Cardiac muscle cell (in vitro differentiated cells and primary cell): ENCODE results near the gene PKP4. TPM values are rescaled to one million over a fixed set of nuclear protein-coding genes. Genes with fewer than 3 reads are reported as not detected.
A peak's percentile ranks its signal among the peaks of the same experiment; 100 is the strongest.

Source experiments
- DNase-seq, 2 donors: peaks; one replicate each; pipeline versions ENCODE4 v3.0.0 to v3.0.0-alpha.2; 2010 to 2017; ENCODE audit warnings: low read depth in 1 of 2, low spot score in 1 of 2
- H3K27ac ChIP-seq: fragments of 200-600 bp; sonication (generic); 2 replicates; pipeline ENCODE4 v1.5.1; 2016
- H3K27me3 ChIP-seq: fragments of 200-600 bp; sonication (generic); 2 replicates; pipeline ENCODE4 v1.6.0; 2016; ENCODE audit warnings: control low read depth
- H3K36me3 ChIP-seq: fragments of 200-600 bp; sonication (generic); 2 replicates; pipeline ENCODE4 v1.5.1; 2016; ENCODE audit warnings: control low read depth
- H3K4me1 ChIP-seq: fragments of 200-600 bp; sonication (generic); 2 replicates; pipeline ENCODE4 v1.8.1; 2017; ENCODE audit warnings: low read depth, mild to moderate bottlenecking, mixed run types
- H3K4me3 ChIP-seq: fragments of 200-600 bp; sonication (generic); 2 replicates; pipeline ENCODE4 v1.5.1; 2016; ENCODE audit warnings: mild to moderate bottlenecking
- H3K9me3 ChIP-seq: fragments of 200-600 bp; sonication (generic); 2 replicates; pipeline ENCODE4 v1.5.1; 2017; ENCODE audit warnings: low read depth, mild to moderate bottlenecking, control low read depth
- polyA plus RNA-seq: library from polyadenylated mRNA; unstranded; fragments of >200 nt; fragmentation: Nextera tagmentation; extraction: Ambion mirVana; gene quantifications from 2 replicates; pipeline ENCODE4 v1.2.1, GENCODE V29; 2016
- total RNA-seq: library from RNA; depleted of rRNA; stranded (reverse); fragments of >200 nt; gene quantifications from 2 replicates; pipeline ENCODE4 v1.2.3, GENCODE V29; 2016
- TF ChIP-seq, protein P1 (sequence below): IDR thresholded peaks from 2 replicates; pipeline ENCODE4 v1.5.1; 2012; ENCODE audit warnings: low read depth, mild to moderate bottlenecking, low read length

Gene PKP4
- total and polyA plus RNA-seq, 2 experiments from 2014 or later = 7.2 to 73.1 TPM

DNA sequence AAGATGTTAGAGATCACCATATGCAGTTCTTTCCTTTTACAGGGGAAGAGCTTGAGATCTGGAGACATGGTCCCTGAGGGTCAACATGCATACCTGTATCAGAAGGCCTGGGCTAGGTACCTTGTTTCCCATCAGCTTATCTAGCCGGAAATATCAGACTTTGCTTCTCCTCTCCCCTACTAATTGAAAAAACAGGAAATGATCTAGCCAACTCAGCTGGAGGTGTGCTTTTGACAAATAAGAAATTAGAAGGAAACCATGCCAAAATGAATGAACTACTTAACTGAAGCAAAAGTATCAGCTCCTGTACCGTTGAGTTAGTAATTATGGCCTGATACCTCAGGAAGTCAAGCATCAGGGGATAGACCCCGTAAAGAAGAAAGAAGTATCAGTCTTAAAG is 20.4 kb downstream of the PKP4 start:
- Histone ChIP-seq H3K27ac (no peak overlapping the region), H3K4me1 (peaks cover 3% of the 10 kb centered on the region)
- no peak for DNase-seq

DNA sequence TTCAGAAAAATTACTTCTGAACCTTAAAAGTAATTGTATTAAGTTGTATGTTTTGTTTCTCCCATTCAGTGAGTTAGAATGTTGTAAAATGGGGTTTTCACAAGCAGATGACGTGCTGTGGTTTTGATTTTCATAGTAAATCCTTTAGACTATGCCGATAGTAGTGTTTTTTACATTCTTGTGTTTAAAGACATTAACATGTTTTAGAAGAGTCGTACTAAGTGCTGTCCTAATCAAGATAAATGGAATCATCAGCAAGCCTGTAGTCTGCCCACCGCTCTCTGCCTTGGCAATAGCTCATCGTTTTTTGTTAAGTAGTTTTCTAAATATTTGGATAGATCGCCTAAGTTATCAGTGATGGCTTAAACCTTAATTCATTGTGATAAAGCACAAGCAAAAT is 21.5 kb downstream of the PKP4 start:
- H3K4me1 ChIP-seq = peaks cover 3% of the 10 kb centered on the region
- TF ChIP-seq, protein P1, sequence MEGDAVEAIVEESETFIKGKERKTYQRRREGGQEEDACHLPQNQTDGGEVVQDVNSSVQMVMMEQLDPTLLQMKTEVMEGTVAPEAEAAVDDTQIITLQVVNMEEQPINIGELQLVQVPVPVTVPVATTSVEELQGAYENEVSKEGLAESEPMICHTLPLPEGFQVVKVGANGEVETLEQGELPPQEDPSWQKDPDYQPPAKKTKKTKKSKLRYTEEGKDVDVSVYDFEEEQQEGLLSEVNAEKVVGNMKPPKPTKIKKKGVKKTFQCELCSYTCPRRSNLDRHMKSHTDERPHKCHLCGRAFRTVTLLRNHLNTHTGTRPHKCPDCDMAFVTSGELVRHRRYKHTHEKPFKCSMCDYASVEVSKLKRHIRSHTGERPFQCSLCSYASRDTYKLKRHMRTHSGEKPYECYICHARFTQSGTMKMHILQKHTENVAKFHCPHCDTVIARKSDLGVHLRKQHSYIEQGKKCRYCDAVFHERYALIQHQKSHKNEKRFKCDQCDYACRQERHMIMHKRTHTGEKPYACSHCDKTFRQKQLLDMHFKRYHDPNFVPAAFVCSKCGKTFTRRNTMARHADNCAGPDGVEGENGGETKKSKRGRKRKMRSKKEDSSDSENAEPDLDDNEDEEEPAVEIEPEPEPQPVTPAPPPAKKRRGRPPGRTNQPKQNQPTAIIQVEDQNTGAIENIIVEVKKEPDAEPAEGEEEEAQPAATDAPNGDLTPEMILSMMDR = no peak

More for the DNA sequence above, 20.4 kb downstream of the PKP4 start:
- Histone ChIP-seq H3K4me3 (no peak overlapping the region), H3K36me3 (no peaks in the 10 kb centered on the region), H3K9me3 (no peaks in the 10 kb centered on the region), H3K27me3 (no peaks in the 10 kb centered on the region)
- TF ChIP-seq, protein P1 = no peak

DNA sequence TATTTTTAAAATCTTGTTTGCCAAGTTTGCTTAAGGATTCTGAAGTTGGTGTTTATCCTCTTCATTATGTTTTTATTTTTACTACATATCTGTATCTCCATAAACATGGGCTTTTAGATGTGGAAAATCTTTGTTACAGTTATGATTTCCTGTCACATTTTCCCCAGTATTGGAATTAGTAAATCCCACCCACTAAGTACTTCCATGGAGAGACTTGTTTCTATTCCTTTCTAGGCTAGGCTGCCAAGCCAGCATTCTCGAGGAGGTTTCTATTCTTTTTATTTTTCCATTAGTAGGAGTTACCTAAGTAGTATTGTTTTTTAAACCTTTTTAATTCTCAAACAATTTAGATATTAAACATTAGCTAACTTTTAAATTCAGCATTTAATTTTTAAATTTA is 22.1 kb downstream of the PKP4 start:
- Histone ChIP-seq H3K27ac (no peak overlapping the region), H3K36me3 (no peaks in the 10 kb centered on the region), H3K4me1 (peaks cover 3% of the 10 kb centered on the region), H3K27me3 (no peaks in the 10 kb centered on the region), H3K9me3 (no peaks in the 10 kb centered on the region), H3K4me3 (no peak overlapping the region)
- TF ChIP-seq, protein P1 = no peak
- no peak for DNase-seq

More for the DNA sequence above, 21.5 kb downstream of the PKP4 start:
- DNase-seq = peak in 1 of 2 donors; percentile 15
- H3K27ac ChIP-seq = no peak overlapping the region
- H3K27me3 ChIP-seq = no peaks in the 10 kb centered on the region
- no peaks in the 10 kb centered on the region for H3K36me3 ChIP-seq
- H3K9me3 ChIP-seq = no peaks in the 10 kb centered on the region
- H3K4me3 ChIP-seq = no peak overlapping the region

DNA sequence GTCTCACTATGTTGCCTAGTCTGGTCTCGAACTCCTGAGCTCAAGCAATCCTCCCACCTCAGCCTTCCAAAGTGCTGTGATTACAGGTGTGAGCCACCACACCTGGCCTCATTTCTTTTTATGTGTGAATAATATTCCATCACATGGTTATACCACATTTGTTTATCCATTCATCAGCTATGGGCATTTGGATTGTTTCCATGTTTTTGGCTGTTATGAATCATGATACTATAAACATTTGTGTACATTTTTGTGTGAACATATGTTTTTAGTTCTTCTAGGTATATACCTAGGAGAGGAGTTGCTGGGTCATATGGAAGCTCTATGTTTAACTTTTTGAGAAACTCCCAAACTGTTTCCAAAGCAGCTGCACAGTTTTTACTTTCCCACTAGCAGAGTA is 24.4 kb downstream of the PKP4 start:
- TF ChIP-seq, protein P1 = no peak
- Histone ChIP-seq H3K4me3 (no peak overlapping the region), H3K9me3 (no peaks in the 10 kb centered on the region), H3K27ac (no peak overlapping the region), H3K36me3 (no peaks in the 10 kb centered on the region), H3K4me1 (no peaks in the 10 kb centered on the region), H3K27me3 (no peaks in the 10 kb centered on the region)
- DNase-seq = no peak

DNA sequence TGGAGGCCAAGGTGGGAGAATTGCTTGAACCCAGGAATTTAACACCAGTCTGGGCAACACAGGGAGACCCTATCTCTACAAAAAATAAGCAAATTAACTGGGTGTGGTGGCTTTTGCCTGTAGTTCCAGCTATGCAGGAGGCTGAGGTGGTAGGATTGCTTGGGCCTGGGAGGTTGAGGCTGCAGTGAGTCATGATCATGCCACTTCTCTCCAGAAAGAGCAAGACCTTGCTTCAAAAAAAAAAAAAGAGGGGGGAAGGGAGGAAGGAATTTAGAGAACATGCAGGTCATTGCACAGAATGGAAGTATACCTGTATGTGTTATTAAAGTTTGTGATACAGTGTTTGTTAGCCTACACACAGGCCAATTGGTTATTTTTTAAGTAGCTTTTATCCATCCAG is 25.8 kb downstream of the PKP4 start:
- Histone ChIP-seq H3K9me3 (no peaks in the 10 kb centered on the region), H3K36me3 (no peaks in the 10 kb centered on the region), H3K4me3 (no peak overlapping the region), H3K27me3 (no peaks in the 10 kb centered on the region), H3K27ac (no peak overlapping the region), H3K4me1 (no peaks in the 10 kb centered on the region)
- TF ChIP-seq, protein P1 = no peak
- DNase-seq = no peak

DNA sequence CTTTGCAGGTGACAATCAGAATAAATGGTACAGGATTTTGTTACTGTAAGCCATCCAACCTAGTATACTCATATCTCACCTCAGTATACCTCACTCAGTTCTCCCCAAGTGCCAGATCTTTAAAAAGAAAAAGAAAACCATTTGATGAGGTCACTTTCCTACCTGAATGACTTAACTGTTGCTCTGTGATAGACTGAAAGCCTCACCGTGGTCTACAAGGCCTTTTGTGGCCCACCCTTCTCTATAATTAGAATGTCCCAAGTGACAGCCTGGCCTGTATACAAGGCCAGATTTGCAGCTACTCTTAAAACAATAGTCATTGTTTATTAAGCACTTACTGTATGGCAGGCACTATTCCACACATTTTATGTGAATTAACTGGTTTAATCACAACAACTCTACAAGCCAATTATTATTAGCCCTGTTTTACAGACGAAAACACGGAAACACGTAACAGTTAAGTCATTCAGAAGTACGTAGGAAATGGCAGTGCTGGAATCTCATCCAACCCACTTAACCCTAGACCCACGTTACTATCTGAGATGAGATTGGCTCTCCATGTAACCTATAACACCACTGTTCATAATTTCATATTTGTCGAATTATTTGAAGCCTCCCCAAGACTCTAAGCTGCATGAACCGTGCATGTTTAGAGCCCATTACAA is 28.3 kb downstream of the PKP4 start:
- H3K27me3 ChIP-seq = no peaks in the 10 kb centered on the region
- TF ChIP-seq, protein P1 = no peak
- DNase-seq = no peak
- no peak overlapping the region for H3K4me3 ChIP-seq
- no peaks in the 10 kb centered on the region for H3K36me3 ChIP-seq
- H3K4me1 ChIP-seq = peaks cover 16% of the 10 kb centered on the region
- H3K27ac ChIP-seq = no peak overlapping the region
- H3K9me3 ChIP-seq = no peaks in the 10 kb centered on the region
